D721Med (cell line): ENCODE data around the gene IDNK.

ENCODE experiments used
- DNase-seq: peaks from one replicate; pipeline ENCODE4 v3.0.0; 2011; ENCODE audit warnings: low spot score; ENCODE audit not compliant: insufficient read length
- FAIRE-seq: peaks from 2 replicates; lab custom pipeline; 2011; peaks lifted over from hg19 to GRCh38; lab: Jason Lieb, UNC
- TF ChIP-seq, protein P1 (sequence below): IDR thresholded peaks from 2 replicates; pipeline ENCODE4 v1.5.1; 2012; ENCODE audit warnings: mild to moderate bottlenecking, control low read depth; ENCODE audit not compliant: insufficient read depth; ENCODE audit errors: missing control alignments

Gene IDNK

GRCh38 chr9:83622433-83622938, 457 bp upstream of the IDNK start:
- TF ChIP-seq, protein P1, sequence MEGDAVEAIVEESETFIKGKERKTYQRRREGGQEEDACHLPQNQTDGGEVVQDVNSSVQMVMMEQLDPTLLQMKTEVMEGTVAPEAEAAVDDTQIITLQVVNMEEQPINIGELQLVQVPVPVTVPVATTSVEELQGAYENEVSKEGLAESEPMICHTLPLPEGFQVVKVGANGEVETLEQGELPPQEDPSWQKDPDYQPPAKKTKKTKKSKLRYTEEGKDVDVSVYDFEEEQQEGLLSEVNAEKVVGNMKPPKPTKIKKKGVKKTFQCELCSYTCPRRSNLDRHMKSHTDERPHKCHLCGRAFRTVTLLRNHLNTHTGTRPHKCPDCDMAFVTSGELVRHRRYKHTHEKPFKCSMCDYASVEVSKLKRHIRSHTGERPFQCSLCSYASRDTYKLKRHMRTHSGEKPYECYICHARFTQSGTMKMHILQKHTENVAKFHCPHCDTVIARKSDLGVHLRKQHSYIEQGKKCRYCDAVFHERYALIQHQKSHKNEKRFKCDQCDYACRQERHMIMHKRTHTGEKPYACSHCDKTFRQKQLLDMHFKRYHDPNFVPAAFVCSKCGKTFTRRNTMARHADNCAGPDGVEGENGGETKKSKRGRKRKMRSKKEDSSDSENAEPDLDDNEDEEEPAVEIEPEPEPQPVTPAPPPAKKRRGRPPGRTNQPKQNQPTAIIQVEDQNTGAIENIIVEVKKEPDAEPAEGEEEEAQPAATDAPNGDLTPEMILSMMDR = no peak
- DNase-seq (no peak), FAIRE-seq (no peak)

- FAIRE-seq = no peak
- TF ChIP-seq, protein P1 = no peak
These were observed 735 bp downstream of the IDNK start for GRCh38 chr9:83623679-83624076.

DNA sequence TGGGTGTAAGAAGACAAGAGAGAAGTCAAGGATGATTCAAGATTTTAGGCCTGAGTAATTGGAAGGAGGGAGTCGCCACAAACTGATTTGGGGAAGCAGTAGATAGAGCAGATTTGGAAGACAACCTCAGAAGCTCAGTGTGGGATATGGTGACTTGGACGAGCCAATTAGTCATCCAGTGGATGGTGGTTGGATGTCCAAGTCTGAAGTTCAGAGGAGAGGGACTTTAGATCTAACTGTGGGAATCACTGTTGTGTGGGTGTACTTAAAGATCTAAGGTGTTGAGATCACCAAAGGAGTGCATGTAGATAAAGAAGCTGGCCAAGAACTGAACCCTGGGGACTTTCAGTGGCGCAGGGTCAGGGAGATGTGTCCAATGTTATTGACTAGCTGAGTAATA, 2.2 kb downstream of the IDNK start:
- DNase-seq (no peak), FAIRE-seq (no peak)
- TF ChIP-seq, protein P1 = no peak

More at GRCh38 chr9:83623679-83624076, 735 bp downstream of the IDNK start:
- DNase-seq = no peak

DNA sequence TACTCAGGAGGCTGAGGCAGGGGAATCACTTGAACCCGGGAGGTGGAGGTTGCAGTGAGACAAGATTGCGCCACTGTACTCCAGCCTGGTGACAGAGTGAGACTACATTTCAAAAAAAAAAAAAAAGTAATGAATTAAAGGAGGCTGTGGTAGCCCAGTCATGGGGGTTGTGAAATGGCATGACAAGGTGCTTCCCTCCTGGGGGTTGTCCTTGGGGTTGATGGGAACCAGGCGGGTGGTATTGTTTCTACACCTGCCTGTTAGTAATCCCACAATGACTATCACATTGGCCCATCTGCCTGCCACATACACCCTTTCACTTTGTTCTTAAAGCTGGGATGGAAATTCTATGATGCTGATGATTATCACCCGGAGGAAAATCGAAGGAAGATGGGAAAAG, 5.6 kb downstream of the IDNK start:
- FAIRE-seq = no peak
- DNase-seq = no peak
- TF ChIP-seq, protein P1 = no peak

- DNase-seq (no peak), FAIRE-seq (no peak)
- TF ChIP-seq, protein P1 = no peak
These were observed 6.6 kb downstream of the IDNK start for GRCh38 chr9:83629433-83630104.

GRCh38 chr9:83630938-83631457, 8.1 kb downstream of the IDNK start:
- peak; percentile 44 for FAIRE-seq
- TF ChIP-seq, protein P1 = no peak
- DNase-seq = no peak

DNA sequence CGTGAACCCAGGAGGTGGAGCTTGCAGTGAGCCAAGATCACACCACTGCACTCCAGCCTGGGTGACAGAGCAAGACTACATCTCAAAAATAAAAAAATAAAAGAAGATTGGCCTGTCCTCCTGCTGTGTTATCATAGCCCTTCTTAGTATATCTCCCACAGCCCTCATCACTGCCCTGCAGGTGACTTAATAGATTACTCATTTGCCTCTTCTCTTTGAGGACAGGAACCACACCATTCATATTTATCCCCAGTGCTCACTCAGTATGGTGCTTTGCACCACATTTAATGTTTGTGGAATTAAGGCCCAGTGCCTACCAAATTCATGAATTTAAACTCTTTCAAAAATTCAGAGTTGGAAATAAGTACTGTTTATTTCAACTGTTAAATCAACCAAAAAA, 10.3 kb downstream of the IDNK start:
- FAIRE-seq = no peak
- DNase-seq = no peak
- TF ChIP-seq, protein P1 = no peak
